Cardiac muscle cell (in vitro differentiated cells and primary cell): ENCODE data around the gene FAM47E. TPM values are rescaled to one million over a fixed set of nuclear protein-coding genes. Genes with fewer than 3 reads are reported as not detected.

Experiments used
- DNase-seq, 2 donors: peaks; one replicate each; pipeline versions ENCODE4 v3.0.0 to v3.0.0-alpha.2; 2010 to 2017; ENCODE audit warnings: low read depth in 1 of 2, low spot score in 1 of 2
- H3K27ac ChIP-seq: fragments of 200-600 bp; sonication (generic); 2 replicates; pipeline ENCODE4 v1.5.1; 2016
- H3K27me3 ChIP-seq: fragments of 200-600 bp; sonication (generic); 2 replicates; pipeline ENCODE4 v1.6.0; 2016; ENCODE audit warnings: control low read depth
- H3K36me3 ChIP-seq: fragments of 200-600 bp; sonication (generic); 2 replicates; pipeline ENCODE4 v1.5.1; 2016; ENCODE audit warnings: control low read depth
- H3K4me1 ChIP-seq: fragments of 200-600 bp; sonication (generic); 2 replicates; pipeline ENCODE4 v1.8.1; 2017; ENCODE audit warnings: low read depth, mild to moderate bottlenecking, mixed run types
- H3K4me3 ChIP-seq: fragments of 200-600 bp; sonication (generic); 2 replicates; pipeline ENCODE4 v1.5.1; 2016; ENCODE audit warnings: mild to moderate bottlenecking
- H3K9me3 ChIP-seq: fragments of 200-600 bp; sonication (generic); 2 replicates; pipeline ENCODE4 v1.5.1; 2017; ENCODE audit warnings: low read depth, mild to moderate bottlenecking, control low read depth
- polyA plus RNA-seq: library from polyadenylated mRNA; unstranded; fragments of >200 nt; fragmentation: Nextera tagmentation; extraction: Ambion mirVana; gene quantifications from 2 replicates; pipeline ENCODE4 v1.2.1, GENCODE V29; 2016
- total RNA-seq: library from RNA; depleted of rRNA; stranded (reverse); fragments of >200 nt; gene quantifications from 2 replicates; pipeline ENCODE4 v1.2.3, GENCODE V29; 2016
- TF ChIP-seq, protein P1 (sequence below): IDR thresholded peaks from 2 replicates; pipeline ENCODE4 v1.5.1; 2012; ENCODE audit warnings: low read depth, mild to moderate bottlenecking, low read length

Gene FAM47E
- total and polyA plus RNA-seq, 2 experiments from 2014 or later: 2.4 to 7.4 TPM

DNA sequence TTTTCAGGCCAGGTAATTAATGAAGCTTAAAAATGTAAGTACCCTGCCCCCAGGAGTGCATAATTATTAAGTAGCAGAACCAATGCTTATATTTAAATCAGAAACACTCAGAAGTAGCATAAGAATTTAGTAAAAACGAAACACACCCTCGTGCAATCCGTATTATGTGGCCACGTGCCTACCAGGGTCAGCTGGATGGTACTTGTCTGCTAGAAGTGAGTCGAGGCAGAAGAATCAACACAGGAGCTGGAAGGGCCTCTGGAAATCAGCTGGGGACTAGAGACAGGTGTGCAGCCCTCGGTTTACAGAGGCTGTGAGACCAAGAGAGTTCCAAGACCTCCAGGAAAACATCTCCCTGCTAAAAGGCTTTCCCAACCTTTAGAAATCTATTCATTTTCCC lies 559 bp upstream of the FAM47E start:
- DNase-seq: no peak
- Histone ChIP-seq H3K27ac (no peak overlapping the region), H3K4me1 (no peaks in the 10 kb centered on the region), H3K36me3 (no peaks in the 10 kb centered on the region), H3K27me3 (peaks cover 19% of the 10 kb centered on the region), H3K9me3 (no peaks in the 10 kb centered on the region), H3K4me3 (peak overlapping the region; percentile 37)
- TF ChIP-seq, protein P1, sequence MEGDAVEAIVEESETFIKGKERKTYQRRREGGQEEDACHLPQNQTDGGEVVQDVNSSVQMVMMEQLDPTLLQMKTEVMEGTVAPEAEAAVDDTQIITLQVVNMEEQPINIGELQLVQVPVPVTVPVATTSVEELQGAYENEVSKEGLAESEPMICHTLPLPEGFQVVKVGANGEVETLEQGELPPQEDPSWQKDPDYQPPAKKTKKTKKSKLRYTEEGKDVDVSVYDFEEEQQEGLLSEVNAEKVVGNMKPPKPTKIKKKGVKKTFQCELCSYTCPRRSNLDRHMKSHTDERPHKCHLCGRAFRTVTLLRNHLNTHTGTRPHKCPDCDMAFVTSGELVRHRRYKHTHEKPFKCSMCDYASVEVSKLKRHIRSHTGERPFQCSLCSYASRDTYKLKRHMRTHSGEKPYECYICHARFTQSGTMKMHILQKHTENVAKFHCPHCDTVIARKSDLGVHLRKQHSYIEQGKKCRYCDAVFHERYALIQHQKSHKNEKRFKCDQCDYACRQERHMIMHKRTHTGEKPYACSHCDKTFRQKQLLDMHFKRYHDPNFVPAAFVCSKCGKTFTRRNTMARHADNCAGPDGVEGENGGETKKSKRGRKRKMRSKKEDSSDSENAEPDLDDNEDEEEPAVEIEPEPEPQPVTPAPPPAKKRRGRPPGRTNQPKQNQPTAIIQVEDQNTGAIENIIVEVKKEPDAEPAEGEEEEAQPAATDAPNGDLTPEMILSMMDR: no peak

GRCh38 chr4:76252271-76252653 lies 741 bp downstream of the FAM47E start:
- TF ChIP-seq, protein P1: no peak
- Histone ChIP-seq H3K9me3 (no peaks in the 10 kb centered on the region), H3K36me3 (no peaks in the 10 kb centered on the region), H3K4me3 (peak overlapping the region; percentile 37), H3K27me3 (peaks cover 19% of the 10 kb centered on the region), H3K27ac (no peak overlapping the region), H3K4me1 (no peaks in the 10 kb centered on the region)
- DNase-seq: no peak

DNA sequence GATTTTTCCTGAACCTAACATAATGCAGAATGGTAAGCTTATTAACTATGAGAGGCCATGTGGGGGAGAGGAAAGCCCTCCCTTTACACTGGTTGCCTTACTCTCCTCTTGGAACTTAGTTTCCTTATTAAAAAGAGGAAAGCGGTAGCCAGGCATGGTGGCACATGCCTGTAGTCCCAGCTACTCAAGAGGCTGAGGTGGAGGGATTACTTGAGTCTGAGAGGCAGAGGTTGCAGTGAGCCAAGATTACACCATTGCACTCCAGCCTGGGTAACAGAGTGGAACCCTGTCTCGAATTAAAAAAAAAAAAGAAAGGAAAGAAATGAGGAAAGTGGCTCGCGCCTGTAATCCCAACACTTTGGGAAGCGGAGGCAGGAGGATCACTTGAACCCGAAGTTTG lies 2.0 kb downstream of the FAM47E start:
- H3K4me1 ChIP-seq: no peaks in the 10 kb centered on the region
- no peak overlapping the region for H3K4me3 ChIP-seq
- peaks cover 19% of the 10 kb centered on the region for H3K27me3 ChIP-seq
- H3K27ac ChIP-seq: no peak overlapping the region
- no peaks in the 10 kb centered on the region for H3K9me3 ChIP-seq
- no peaks in the 10 kb centered on the region for H3K36me3 ChIP-seq
- TF ChIP-seq, protein P1: no peak
- DNase-seq: no peak

GRCh38 chr4:76256032-76256431 lies 4.5 kb downstream of the FAM47E start:
- Histone ChIP-seq H3K27me3 (no peaks in the 10 kb centered on the region), H3K36me3 (no peaks in the 10 kb centered on the region), H3K27ac (no peak overlapping the region), H3K9me3 (no peaks in the 10 kb centered on the region), H3K4me3 (no peak overlapping the region), H3K4me1 (no peaks in the 10 kb centered on the region)
- TF ChIP-seq, protein P1: no peak
- DNase-seq: no peak

GRCh38 chr4:76256968-76257367 lies 5.4 kb downstream of the FAM47E start:
- H3K27me3 ChIP-seq: peaks cover 2% of the 10 kb centered on the region
- no peaks in the 10 kb centered on the region for H3K4me1 ChIP-seq
- no peaks in the 10 kb centered on the region for H3K9me3 ChIP-seq

More at GRCh38 chr4:76256968-76257367, 5.4 kb downstream of the FAM47E start:
- no peak for DNase-seq
- no peaks in the 10 kb centered on the region for H3K36me3 ChIP-seq
- TF ChIP-seq, protein P1: no peak
- H3K27ac ChIP-seq: no peak overlapping the region
- H3K4me3 ChIP-seq: no peak overlapping the region
